M059J (cell line): ENCODE results near the gene IFNA5. TPM values are rescaled to one million over a fixed set of nuclear protein-coding genes. Genes with fewer than 3 reads are reported as not detected.

Experiments used
- DNase-seq: peaks from one replicate; pipeline ENCODE4 v3.0.0-alpha.2; 2012; ENCODE audit warnings: low read depth
- total RNA-seq: library from RNA; depleted of rRNA; stranded (reverse); fragments of >200 nt; shearing (Covaris generic); gene quantifications from 2 replicates; pipeline ENCODE4 v1.2.3, GENCODE V29; 2014; rRNA removed

The IFNA5 gene
- total RNA-seq, 1 experiment from 2014 or later = not detected

GRCh38 chr9:21294364-21294774 is 10.7 kb downstream of the IFNA5 start:
- DNase-seq = peak; percentile 86

GRCh38 chr9:21289848-21290247 is 15.3 kb downstream of the IFNA5 start:
- DNase-seq = peak; percentile 10

DNA sequence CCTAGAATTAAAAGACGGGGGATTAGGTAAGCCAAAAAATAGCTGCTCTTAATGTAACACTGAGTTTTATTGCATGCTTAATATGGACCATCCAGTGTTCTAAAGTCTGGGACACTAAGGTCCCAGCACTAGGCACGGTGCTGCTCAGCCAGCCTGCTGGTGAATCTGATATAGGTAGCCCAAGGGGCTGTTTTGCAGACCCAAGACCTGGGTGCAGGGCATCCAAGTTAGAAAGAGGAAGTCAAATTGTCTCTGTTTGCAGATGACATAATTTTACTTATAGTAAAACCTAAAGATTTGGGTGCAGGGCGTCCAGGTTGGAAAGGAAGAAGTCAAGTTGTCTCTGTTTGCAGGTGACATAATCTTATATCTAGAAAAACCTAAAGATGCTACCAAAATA is 17.8 kb downstream of the IFNA5 start:
- no peak for DNase-seq

GRCh38 chr9:21286659-21287058 is 18.5 kb downstream of the IFNA5 start:
- DNase-seq = no peak

DNA sequence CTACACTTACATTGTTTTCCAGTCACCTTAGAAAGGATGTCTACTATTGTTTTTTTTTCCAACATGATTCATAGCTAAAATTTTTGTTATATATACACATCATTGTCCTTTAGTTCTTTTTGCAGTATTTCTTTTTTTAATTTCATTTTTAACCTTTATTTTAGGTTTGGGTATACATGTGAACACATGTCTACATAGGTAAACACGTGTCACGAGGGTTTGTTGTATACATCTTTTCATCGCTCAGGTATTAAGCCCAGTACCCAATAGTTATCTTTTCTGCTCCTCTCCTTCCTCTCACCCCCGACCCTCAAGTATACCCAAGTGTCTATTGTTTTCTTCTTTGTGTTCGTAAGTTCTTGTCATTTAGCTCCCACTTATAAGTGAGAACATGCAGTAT is 19.0 kb downstream of the IFNA5 start:
- no peak for DNase-seq

GRCh38 chr9:21281275-21281674 is 23.8 kb downstream of the IFNA5 start:
- no peak for DNase-seq

DNA sequence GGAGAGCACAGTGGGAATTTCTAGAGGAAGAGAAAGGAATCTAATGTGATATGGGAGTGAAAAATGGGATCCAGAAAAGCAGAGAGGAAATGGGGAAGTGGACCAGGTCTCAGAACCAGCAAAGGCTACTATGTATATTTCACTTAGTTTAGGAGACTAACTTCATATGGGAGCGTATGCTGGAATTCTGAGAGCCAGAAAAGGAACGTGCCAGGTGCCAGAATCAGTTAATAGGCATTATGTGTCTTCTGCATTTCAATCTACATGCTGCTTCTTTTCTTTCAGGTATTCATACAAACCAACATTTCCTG is 36.8 kb downstream of the IFNA5 start:
- DNase-seq = no peak

GRCh38 chr9:21267485-21268346 is 37.4 kb downstream of the IFNA5 start:
- DNase-seq = no peak

DNA sequence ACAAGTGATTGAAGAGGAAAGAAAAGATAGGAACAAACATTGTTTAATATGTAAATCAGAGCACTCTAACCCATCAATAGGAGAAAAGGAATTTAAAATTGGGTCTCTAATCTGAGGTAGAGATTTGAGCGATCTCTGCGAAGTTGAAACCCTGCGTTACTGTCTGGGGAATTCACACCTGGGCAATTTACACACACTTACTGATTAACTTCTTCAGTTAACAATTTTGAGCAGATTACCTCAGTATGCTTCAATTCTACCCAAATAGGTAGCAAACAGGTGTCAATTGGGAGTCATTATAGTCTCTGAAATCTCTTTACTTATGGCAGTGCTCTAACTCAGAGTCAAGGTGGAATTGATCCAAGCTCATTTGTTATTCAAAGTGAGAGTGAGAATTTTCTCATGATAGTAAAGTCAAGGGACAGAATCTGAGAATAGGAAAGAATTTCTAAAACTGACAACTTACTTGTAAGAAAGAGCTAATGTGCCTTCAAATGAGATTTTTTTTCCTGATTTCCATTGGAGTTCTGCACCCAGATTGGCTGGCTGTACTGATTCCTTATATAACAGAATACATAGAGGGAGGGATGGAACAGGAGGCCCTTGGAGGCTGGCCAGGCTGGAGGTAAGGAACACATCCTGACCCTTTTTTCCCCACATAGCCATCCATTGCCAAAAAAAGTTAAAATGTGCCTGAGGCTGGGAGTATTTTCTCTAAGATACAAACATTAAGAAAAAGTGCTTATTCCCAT is 38.2 kb downstream of the IFNA5 start:
- no peak for DNase-seq

DNA sequence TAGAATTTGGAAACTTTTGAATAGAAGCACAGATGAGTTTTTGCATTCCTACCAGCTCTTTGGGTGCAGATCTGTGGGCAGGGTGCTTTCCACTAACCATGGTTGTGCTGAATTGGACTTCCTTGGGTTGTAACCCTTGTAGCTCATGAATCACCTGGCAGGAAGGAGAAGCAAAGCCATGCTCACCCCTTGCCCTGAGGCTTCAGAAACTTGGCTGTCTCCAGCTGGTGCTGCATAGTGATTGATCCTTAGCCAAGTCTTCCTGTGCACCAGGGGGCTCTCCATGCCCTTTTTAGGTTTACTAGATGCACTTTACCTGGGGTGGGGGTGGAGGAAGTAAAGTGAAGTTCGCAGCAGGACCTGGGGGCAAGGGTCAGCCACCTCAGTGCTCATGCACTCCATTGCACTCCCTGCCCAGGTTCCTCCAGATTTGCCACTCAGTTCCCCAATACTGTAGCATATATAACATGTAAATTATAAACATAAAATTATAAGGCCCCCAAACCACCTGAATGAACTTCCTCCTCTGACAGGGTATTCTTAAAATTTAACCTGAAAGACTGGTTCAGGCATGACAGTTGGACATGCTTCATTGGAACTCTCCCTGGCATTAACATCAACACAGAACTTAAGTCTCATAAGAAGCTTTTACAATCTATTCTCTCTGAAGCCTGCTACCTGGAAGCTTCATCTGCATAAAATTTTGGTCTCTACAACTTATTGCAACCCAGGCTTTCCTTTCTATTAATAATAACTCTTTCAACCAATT is 39.5 kb downstream of the IFNA5 start:
- DNase-seq = peak; percentile 12

GRCh38 chr9:21255538-21256212 is 49.4 kb downstream of the IFNA5 start:
- no peak for DNase-seq

Other genes starting within 250 kb of the IFNA5 start
- gene IFNB1, start 227.4 kb downstream of the IFNA5 start, total RNA-seq = 0.52 TPM in 1 of 2 replicates, not detected in the other
- not detected in 2 replicates for gene IFNW1, start 163.5 kb downstream of the IFNA5 start, total RNA-seq
- not detected in 2 replicates for gene IFNA21, start 138.7 kb downstream of the IFNA5 start, total RNA-seq
- not detected in 2 replicates for gene IFNA4, start 117.7 kb downstream of the IFNA5 start, total RNA-seq
- gene IFNA7, start 103.1 kb downstream of the IFNA5 start, total RNA-seq = not detected in 2 replicates
- gene IFNA10, start 98.2 kb downstream of the IFNA5 start, total RNA-seq = not detected in 2 replicates
- gene IFNA16, start 88.0 kb downstream of the IFNA5 start, total RNA-seq = not detected in 2 replicates
- gene IFNA17, start 77.1 kb downstream of the IFNA5 start, total RNA-seq = not detected in 2 replicates
- not detected in 2 replicates for gene IFNA14, start 65.3 kb downstream of the IFNA5 start, total RNA-seq
- gene KLHL9, start 30.1 kb upstream of the IFNA5 start, total RNA-seq = 15.9 and 24.5 TPM in 2 replicates
- gene IFNA6, start 45.6 kb upstream of the IFNA5 start, total RNA-seq = not detected in 2 replicates
- gene IFNA13, start 62.7 kb upstream of the IFNA5 start, total RNA-seq = not detected in 2 replicates
- gene IFNA2, start 80.1 kb upstream of the IFNA5 start, total RNA-seq = not detected in 2 replicates
- gene IFNA8, start 103.8 kb upstream of the IFNA5 start, total RNA-seq = not detected in 2 replicates
- not detected in 2 replicates for gene IFNA1, start 135.1 kb upstream of the IFNA5 start, total RNA-seq
- 0.57 TPM in 1 of 2 replicates, not detected in the other for gene IFNE, start 177.0 kb upstream of the IFNA5 start, total RNA-seq